MM.1S (cell line): ENCODE measurements around the gene CYFIP1.

Experiments
- DNase-seq: peaks from one replicate; pipeline ENCODE4 v3.0.0-alpha.2; 2015
- H2AFZ ChIP-seq: fragments of 300-600 bp; sonication (generic); 2 replicates; pipeline ENCODE4 v1.6.0; 2016; ENCODE audit warnings: antibody characterized with exemption, low read length
- H3F3A ChIP-seq: fragments of 300-600 bp; sonication (generic); 2 replicates; pipeline ENCODE4 v1.6.1; 2016; ENCODE audit warnings: mild to moderate bottlenecking, antibody characterized with exemption, low read length, moderate library complexity, mixed read lengths; ENCODE audit not compliant: insufficient read depth
- H3K27ac ChIP-seq: fragments of 300-600 bp; sonication (generic); 2 replicates; pipeline ENCODE4 v1.5.1; 2016; ENCODE audit warnings: mild to moderate bottlenecking, low read length
- H3K27me3 ChIP-seq: fragments of 300-600 bp; sonication (generic); replicated peaks from 2 replicates; pipeline ENCODE4 v1.6.0; 2016; ENCODE audit warnings: low read length; ENCODE audit not compliant: insufficient read depth
- H3K36me3 ChIP-seq: fragments of 300-600 bp; sonication (generic); replicated peaks from 2 replicates; pipeline ENCODE4 v1.6.1; 2016; ENCODE audit warnings: mild to moderate bottlenecking, low read length, mixed read lengths; ENCODE audit not compliant: insufficient read depth
- H3K4me1 ChIP-seq: fragments of 300-600 bp; sonication (generic); 2 replicates; pipeline ENCODE4 v1.6.1; 2016; ENCODE audit warnings: low read length, mixed read lengths
- H3K4me2 ChIP-seq: fragments of 300-600 bp; sonication (generic); 2 replicates; pipeline ENCODE4 v1.6.0; 2016; ENCODE audit warnings: low read depth, low read length
- H3K4me3 ChIP-seq: fragments of 300-600 bp; sonication (generic); 2 replicates; pipeline ENCODE4 v1.5.1; 2016; ENCODE audit warnings: low read length, mixed read lengths
- H3K79me2 ChIP-seq: fragments of 300-600 bp; sonication (generic); 2 replicates; pipeline ENCODE4 v1.6.1; 2016; ENCODE audit warnings: mixed run types, low read length, mixed read lengths
- H3K9ac ChIP-seq: fragments of 300-600 bp; sonication (generic); 2 replicates; pipeline ENCODE4 v1.6.1; 2016; ENCODE audit warnings: low read length, mixed read lengths
- H3K9me2 ChIP-seq: fragments of 300-600 bp; sonication (generic); replicated peaks from 2 replicates; pipeline ENCODE4 v1.6.1; 2016; ENCODE audit warnings: mild to moderate bottlenecking, low read length, mixed read lengths; ENCODE audit not compliant: insufficient read depth
- H3K9me3 ChIP-seq: fragments of 300-600 bp; sonication (generic); replicated peaks from 2 replicates; pipeline ENCODE4 v1.6.1; 2016; ENCODE audit warnings: mild to moderate bottlenecking, low read length, mixed read lengths; ENCODE audit not compliant: insufficient read depth
- H4K20me1 ChIP-seq: fragments of 300-600 bp; sonication (generic); 2 replicates; pipeline ENCODE4 v1.6.1; 2016; ENCODE audit warnings: mild to moderate bottlenecking, low read length, moderate library complexity, mixed read lengths; ENCODE audit not compliant: insufficient read depth
- EZH2 ChIP-seq: fragments of 300-600 bp; sonication (generic); optimal IDR thresholded peaks from 2 replicates; pipeline ENCODE3; 2017; ENCODE audit warnings: low read depth, mild to moderate bottlenecking, antibody characterized with exemption, low read length, mixed read lengths
- EZH2phosphoT487 ChIP-seq: fragments of 300-600 bp; sonication (generic); IDR thresholded peaks from 2 replicates; pipeline ENCODE4 v1.6.1; 2018; ENCODE audit warnings: antibody characterized with exemption, low read length
- TF ChIP-seq, protein P1 (sequence below): fragments of 300-600 bp; sonication (generic); IDR thresholded peaks from 2 replicates; pipeline ENCODE4 v1.5.1; 2016; ENCODE audit warnings: antibody characterized with exemption, low read length, mixed read lengths

Gene CYFIP1

DNA sequence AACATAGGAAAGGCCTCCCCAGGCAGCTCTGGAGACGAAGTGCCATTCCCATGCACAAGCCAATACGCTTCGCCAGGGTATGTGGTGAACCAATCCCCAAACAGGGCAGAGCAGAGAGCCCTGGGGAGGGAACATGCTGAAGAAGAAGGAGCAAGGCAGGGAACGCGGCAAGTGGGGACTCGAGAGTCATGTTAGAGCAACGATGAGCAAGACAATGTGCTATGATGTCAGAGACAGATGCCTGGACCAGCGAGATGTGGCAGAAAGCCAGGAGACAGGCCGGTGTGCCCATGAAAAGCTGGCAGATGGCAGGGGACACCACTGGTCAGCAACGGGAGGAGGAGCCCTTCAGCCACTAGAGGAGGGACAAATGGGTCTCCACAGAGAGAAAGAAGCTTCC lies 102.1 kb downstream of the CYFIP1 start:
- DNase-seq: no peak
- H3K9me3 ChIP-seq: no peaks in the 10 kb centered on the region

DNA sequence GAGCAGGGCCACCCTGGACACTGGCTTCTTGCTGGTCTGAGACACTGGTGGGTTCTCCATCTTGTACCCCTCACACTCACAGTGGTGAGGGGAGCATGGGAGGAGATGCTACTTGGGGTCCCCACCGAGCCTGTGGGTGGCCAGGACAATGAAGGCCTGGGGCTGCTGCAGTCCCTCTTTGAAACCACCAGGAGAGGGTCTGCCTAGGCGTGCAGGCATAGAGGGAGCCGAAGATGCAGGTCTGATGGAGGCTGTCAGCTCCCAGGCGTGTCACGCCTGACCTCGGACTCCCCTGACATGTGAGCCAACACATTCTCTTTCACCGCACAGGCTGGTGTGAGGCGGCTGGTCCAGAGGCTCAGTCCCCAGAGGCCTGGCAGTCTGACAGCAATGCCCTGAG lies 102.6 kb downstream of the CYFIP1 start:
- Histone ChIP-seq H3K4me1 (no peaks in the 10 kb centered on the region), H3K27ac (no peak overlapping the region), H4K20me1 (no peaks in the 10 kb centered on the region), H3K27me3 (no peaks in the 10 kb centered on the region), H3K4me2 (no peak overlapping the region), H3K4me3 (no peak overlapping the region), H3K9me2 (no peaks in the 10 kb centered on the region), H2AFZ (no peak overlapping the region), H3K79me2 (no peaks in the 10 kb centered on the region), H3K36me3 (no peaks in the 10 kb centered on the region), H3K9ac (no peak overlapping the region), H3F3A (no peaks in the 10 kb centered on the region; the same call in 1 of the 2 replicates), H3K9me3 (no peaks in the 10 kb centered on the region)
- no peak for DNase-seq
- TF ChIP-seq EZH2: no peak
- no peak for TF ChIP-seq EZH2phosphoT487
- TF ChIP-seq, protein P1, sequence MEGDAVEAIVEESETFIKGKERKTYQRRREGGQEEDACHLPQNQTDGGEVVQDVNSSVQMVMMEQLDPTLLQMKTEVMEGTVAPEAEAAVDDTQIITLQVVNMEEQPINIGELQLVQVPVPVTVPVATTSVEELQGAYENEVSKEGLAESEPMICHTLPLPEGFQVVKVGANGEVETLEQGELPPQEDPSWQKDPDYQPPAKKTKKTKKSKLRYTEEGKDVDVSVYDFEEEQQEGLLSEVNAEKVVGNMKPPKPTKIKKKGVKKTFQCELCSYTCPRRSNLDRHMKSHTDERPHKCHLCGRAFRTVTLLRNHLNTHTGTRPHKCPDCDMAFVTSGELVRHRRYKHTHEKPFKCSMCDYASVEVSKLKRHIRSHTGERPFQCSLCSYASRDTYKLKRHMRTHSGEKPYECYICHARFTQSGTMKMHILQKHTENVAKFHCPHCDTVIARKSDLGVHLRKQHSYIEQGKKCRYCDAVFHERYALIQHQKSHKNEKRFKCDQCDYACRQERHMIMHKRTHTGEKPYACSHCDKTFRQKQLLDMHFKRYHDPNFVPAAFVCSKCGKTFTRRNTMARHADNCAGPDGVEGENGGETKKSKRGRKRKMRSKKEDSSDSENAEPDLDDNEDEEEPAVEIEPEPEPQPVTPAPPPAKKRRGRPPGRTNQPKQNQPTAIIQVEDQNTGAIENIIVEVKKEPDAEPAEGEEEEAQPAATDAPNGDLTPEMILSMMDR: no peak

More for the DNA sequence above, 102.1 kb downstream of the CYFIP1 start:
- Histone ChIP-seq H3K27ac (no peak overlapping the region), H3F3A (no peaks in the 10 kb centered on the region), H4K20me1 (no peaks in the 10 kb centered on the region), H3K9ac (no peak overlapping the region), H3K9me2 (no peaks in the 10 kb centered on the region), H3K27me3 (no peaks in the 10 kb centered on the region), H3K36me3 (no peaks in the 10 kb centered on the region), H3K79me2 (no peaks in the 10 kb centered on the region), H3K4me1 (no peaks in the 10 kb centered on the region), H3K4me2 (no peak overlapping the region), H3K4me3 (no peak overlapping the region), H2AFZ (no peak overlapping the region)
- TF ChIP-seq, protein P1: no peak
- no peak for TF ChIP-seq EZH2phosphoT487
- no peak for TF ChIP-seq EZH2

GRCh38 chr15:22877117-22877516 lies 103.1 kb downstream of the CYFIP1 start:
- no peaks in the 10 kb centered on the region for H4K20me1 ChIP-seq

More at GRCh38 chr15:22877117-22877516, 103.1 kb downstream of the CYFIP1 start:
- no peaks in the 10 kb centered on the region for H3K9me3 ChIP-seq
- no peak for DNase-seq
- TF ChIP-seq EZH2phosphoT487 (no peak), EZH2 (no peak)
- TF ChIP-seq, protein P1: no peak
- no peaks in the 10 kb centered on the region for H3K27me3 ChIP-seq
- no peak overlapping the region for H3K4me2 ChIP-seq
- no peak overlapping the region for H2AFZ ChIP-seq
- no peak overlapping the region for H3K27ac ChIP-seq
- H3K36me3 ChIP-seq: no peaks in the 10 kb centered on the region
- no peaks in the 10 kb centered on the region for H3K9me2 ChIP-seq
- no peaks in the 10 kb centered on the region for H3K4me1 ChIP-seq
- no peak overlapping the region for H3K9ac ChIP-seq
- no peaks in the 10 kb centered on the region for H3K79me2 ChIP-seq
- no peaks in the 10 kb centered on the region; the same call in 1 of the 2 replicates for H3F3A ChIP-seq
- no peak overlapping the region for H3K4me3 ChIP-seq
